ENCODE data around the gene PTPRN2. TPM values are rescaled to one million over a fixed set of nuclear protein-coding genes. Genes with fewer than 3 reads are reported as not detected.

Gene PTPRN2
- total RNA-seq, 1 experiment from 2014 or later = 2.1 TPM

DNA sequence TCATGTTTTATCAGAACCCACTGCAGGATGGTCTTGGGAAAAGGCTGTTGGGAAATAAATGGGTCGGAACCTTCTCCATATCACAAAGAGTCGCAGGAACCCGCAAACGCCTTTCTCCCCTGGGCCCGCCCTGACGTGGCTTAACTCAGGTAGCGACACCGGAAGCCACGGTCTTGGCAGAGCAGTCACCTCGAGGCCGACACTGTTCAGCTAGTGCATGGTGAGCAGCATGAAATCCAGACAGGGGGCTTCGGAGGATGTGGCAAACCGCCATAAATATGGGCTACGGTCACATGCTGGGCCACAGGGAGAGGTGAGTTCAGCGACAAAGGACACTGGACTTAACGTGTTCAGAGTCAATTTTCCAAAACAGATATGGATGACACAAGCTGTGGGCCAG, 421.9 kb downstream of the PTPRN2 start:
- H3K27ac ChIP-seq (ENCODE audit: low read depth, low read length) = no peak overlapping the region
- BruUV-seq (replicated peaks) = no TSS peak
- no peak overlapping the region for H3K4me3 ChIP-seq (replicated peaks in 1 of 2; ENCODE audit: low read depth in 1 of 2, low read length in 2 of 2)
- H2AFZ ChIP-seq (ENCODE audit: low read depth, low read length, poor library complexity, severe bottlenecking) = no peak overlapping the region
- peaks cover 2% of the 10 kb centered on the region; the same call in 1 of the 2 replicates for H3K27me3 ChIP-seq (ENCODE audit: insufficient read depth, low read length)
- ChIA-PET CTCF (no interaction called here), RAD21 (ENCODE audit: low non-redundant PET in 1 of 2, low total read pairs in 2 of 2, uncharacterized antibody in 2 of 2, unreplicated experiment in 2 of 2) (no interaction called here), POLR2A (no interaction called here)
- no peak overlapping the region for H3K4me2 ChIP-seq (ENCODE audit: low read length)
- DNase-seq (ENCODE audit: low read depth, low spot score) = no peak
- no peak overlapping the region for H3K9ac ChIP-seq (ENCODE audit: low read length)
- H3K79me2 ChIP-seq (ENCODE audit: insufficient read depth, low read length) = no peaks in the 10 kb centered on the region
- no peaks in the 10 kb centered on the region for H3K4me1 ChIP-seq (ENCODE audit: control insufficient read depth in 1 of 2, insufficient read depth in 2 of 2, low read length in 2 of 2)
- no peaks in the 10 kb centered on the region for H3K36me3 ChIP-seq (ENCODE audit: control insufficient read depth in 1 of 2, insufficient read depth in 2 of 2, low read length in 2 of 2)
- intact Hi-C loops (cut with micrococcal nuclease) = no loop called here
- H4K20me1 ChIP-seq (ENCODE audit: insufficient read depth) = no peaks in the 10 kb centered on the region
- H3K9me3 ChIP-seq (ENCODE audit: control insufficient read depth in 1 of 2, insufficient read depth in 1 of 2, low read depth in 1 of 2, low read length in 2 of 2) = no peaks in the 10 kb centered on the region
- no peaks in the 10 kb centered on the region for H3K9me2 ChIP-seq (ENCODE audit: insufficient read depth)
- TF ChIP-seq ZNF274 (IDR thresholded peaks at IDR 0.05; ENCODE audit: low read depth, low read length) = no peak
- TF ChIP-seq POLR2AphosphoS5 (IDR thresholded peaks at IDR 0.05; ENCODE audit: low read depth, low read length) = no peak
- no peak for TF ChIP-seq ZFX (IDR thresholded peaks at IDR 0.05)
- TF ChIP-seq, protein P1, sequence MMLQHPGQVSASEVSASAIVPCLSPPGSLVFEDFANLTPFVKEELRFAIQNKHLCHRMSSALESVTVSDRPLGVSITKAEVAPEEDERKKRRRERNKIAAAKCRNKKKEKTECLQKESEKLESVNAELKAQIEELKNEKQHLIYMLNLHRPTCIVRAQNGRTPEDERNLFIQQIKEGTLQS (IDR thresholded peaks at IDR 0.05) = no peak
- no peak for TF ChIP-seq YY1 (IDR thresholded peaks at IDR 0.05; ENCODE audit: extremely low read depth, insufficient replicate concordance, low read depth, low read length)
- TF ChIP-seq, protein P2, sequence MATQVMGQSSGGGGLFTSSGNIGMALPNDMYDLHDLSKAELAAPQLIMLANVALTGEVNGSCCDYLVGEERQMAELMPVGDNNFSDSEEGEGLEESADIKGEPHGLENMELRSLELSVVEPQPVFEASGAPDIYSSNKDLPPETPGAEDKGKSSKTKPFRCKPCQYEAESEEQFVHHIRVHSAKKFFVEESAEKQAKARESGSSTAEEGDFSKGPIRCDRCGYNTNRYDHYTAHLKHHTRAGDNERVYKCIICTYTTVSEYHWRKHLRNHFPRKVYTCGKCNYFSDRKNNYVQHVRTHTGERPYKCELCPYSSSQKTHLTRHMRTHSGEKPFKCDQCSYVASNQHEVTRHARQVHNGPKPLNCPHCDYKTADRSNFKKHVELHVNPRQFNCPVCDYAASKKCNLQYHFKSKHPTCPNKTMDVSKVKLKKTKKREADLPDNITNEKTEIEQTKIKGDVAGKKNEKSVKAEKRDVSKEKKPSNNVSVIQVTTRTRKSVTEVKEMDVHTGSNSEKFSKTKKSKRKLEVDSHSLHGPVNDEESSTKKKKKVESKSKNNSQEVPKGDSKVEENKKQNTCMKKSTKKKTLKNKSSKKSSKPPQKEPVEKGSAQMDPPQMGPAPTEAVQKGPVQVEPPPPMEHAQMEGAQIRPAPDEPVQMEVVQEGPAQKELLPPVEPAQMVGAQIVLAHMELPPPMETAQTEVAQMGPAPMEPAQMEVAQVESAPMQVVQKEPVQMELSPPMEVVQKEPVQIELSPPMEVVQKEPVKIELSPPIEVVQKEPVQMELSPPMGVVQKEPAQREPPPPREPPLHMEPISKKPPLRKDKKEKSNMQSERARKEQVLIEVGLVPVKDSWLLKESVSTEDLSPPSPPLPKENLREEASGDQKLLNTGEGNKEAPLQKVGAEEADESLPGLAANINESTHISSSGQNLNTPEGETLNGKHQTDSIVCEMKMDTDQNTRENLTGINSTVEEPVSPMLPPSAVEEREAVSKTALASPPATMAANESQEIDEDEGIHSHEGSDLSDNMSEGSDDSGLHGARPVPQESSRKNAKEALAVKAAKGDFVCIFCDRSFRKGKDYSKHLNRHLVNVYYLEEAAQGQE (IDR thresholded peaks at IDR 0.05; ENCODE audit: low read depth) = no peak
- TF ChIP-seq EZH2phosphoT487 (IDR thresholded peaks at IDR 0.05; ENCODE audit: borderline replicate concordance) = no peak
- ATAC-seq = no peak
